ENCODE data around the gene TBC1D8. TPM values are rescaled to one million over a fixed set of nuclear protein-coding genes. Genes with fewer than 3 reads are reported as not detected.

Gene TBC1D8
- total and polyA plus RNA-seq, 4 donors: 10.4 to 38.6 (median 13.4) TPM

- Histone ChIP-seq H3K4me1 (ENCODE audit: control insufficient read depth in 4 of 4, insufficient read depth in 4 of 4, low read length in 3 of 4) (no peaks in the 10 kb centered on the region), H3K27ac (ENCODE audit: low read depth in 1 of 2, low read length in 2 of 2) (no peak overlapping the region), H3K4me3 (ENCODE audit: low read depth in 1 of 3, low read length in 3 of 3) (no peak overlapping the region), H3K36me3 (ENCODE audit: control insufficient read depth in 4 of 4, insufficient read depth in 3 of 4, low read depth in 1 of 4, low read length in 3 of 4) (peaks cover 0 to 2% (median 0%) of the 10 kb centered on the region in 4 donors), H3K9ac (ENCODE audit: low read depth in 1 of 2, low read length in 2 of 2) (no peak overlapping the region), H3K27me3 (ENCODE audit: control insufficient read depth in 4 of 4, insufficient read depth in 4 of 4, low read length in 3 of 4) (no peaks in the 10 kb centered on the region), H3K9me3 (ENCODE audit: control insufficient read depth in 4 of 4, low read length in 3 of 4) (no peaks in the 10 kb centered on the region)
- TF ChIP-seq, protein P1, sequence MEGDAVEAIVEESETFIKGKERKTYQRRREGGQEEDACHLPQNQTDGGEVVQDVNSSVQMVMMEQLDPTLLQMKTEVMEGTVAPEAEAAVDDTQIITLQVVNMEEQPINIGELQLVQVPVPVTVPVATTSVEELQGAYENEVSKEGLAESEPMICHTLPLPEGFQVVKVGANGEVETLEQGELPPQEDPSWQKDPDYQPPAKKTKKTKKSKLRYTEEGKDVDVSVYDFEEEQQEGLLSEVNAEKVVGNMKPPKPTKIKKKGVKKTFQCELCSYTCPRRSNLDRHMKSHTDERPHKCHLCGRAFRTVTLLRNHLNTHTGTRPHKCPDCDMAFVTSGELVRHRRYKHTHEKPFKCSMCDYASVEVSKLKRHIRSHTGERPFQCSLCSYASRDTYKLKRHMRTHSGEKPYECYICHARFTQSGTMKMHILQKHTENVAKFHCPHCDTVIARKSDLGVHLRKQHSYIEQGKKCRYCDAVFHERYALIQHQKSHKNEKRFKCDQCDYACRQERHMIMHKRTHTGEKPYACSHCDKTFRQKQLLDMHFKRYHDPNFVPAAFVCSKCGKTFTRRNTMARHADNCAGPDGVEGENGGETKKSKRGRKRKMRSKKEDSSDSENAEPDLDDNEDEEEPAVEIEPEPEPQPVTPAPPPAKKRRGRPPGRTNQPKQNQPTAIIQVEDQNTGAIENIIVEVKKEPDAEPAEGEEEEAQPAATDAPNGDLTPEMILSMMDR (IDR thresholded peaks at IDR 0.05; ENCODE audit: low read depth, low read length, missing input control): no peak
- no peak for TF ChIP-seq YY1 (IDR thresholded peaks at IDR 0.05)
- no peak for TF ChIP-seq MAX (IDR thresholded peaks at IDR 0.05)
- no peak for TF ChIP-seq TAF1 (conservative IDR thresholded peaks at IDR 0.05)
- no peak for DNase-seq (ENCODE audit: low spot score)
- WGBS: 90% methylated on average over 12 of the region's 12 CpGs
Observed at GRCh38 chr2:100964222-100964621, 187.0 kb downstream of the TBC1D8 start.

DNA sequence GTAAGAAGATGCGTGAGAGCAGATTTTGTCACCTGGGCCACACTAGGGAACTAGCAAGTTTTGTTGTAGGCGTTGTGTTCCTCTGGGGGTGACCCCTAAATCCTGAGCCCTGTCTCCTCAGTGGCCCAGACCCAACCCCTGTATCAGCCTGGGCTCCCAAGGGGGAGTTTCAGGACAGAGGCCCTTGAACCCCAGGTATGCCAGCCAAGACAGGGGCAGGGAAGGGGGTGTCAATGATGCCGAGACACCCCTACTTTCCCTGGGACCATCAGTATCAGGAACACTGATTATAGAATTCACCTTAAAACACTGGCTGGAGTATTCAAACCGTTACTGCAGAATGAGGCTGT lies 188.2 kb downstream of the TBC1D8 start:
- H3K27me3 ChIP-seq (ENCODE audit: control insufficient read depth in 4 of 4, insufficient read depth in 4 of 4, low read length in 3 of 4): no peaks in the 10 kb centered on the region
- H3K27ac ChIP-seq (ENCODE audit: low read depth in 1 of 2, low read length in 2 of 2): no peak overlapping the region
- H3K36me3 ChIP-seq (ENCODE audit: control insufficient read depth in 4 of 4, insufficient read depth in 3 of 4, low read depth in 1 of 4, low read length in 3 of 4): no peaks in the 10 kb centered on the region
- H3K4me1 ChIP-seq (ENCODE audit: control insufficient read depth in 4 of 4, insufficient read depth in 4 of 4, low read length in 3 of 4): peaks cover 5 to 7% (median 6%) of the 10 kb centered on the region in 4 donors
- 95% methylated on average over 4 of the region's 4 CpGs for WGBS
- no peaks in the 10 kb centered on the region for H3K9me3 ChIP-seq (ENCODE audit: control insufficient read depth in 4 of 4, low read length in 3 of 4)
- H3K9ac ChIP-seq (ENCODE audit: low read depth in 1 of 2, low read length in 2 of 2): no peak overlapping the region
- no peak overlapping the region for H3K4me3 ChIP-seq (ENCODE audit: low read depth in 1 of 3, low read length in 3 of 3)
- TF ChIP-seq, protein P1 (IDR thresholded peaks at IDR 0.05; ENCODE audit: low read depth, low read length, missing input control): no peak
- TF ChIP-seq YY1 (IDR thresholded peaks at IDR 0.05) (no peak), RXRA (IDR thresholded peaks at IDR 0.05) (no peak), HNF4A (conservative IDR thresholded peaks at IDR 0.05) (no peak), ATF3 (IDR thresholded peaks at IDR 0.05) (no peak), RAD21 (IDR thresholded peaks at IDR 0.05) (no peak), FOXA2 (IDR thresholded peaks at IDR 0.05) (no peak), SP1 (IDR thresholded peaks at IDR 0.05) (no peak), GABPA (IDR thresholded peaks at IDR 0.05 in 1 of 2, conservative IDR thresholded peaks at IDR 0.05 in 1 of 2) (no peak), FOXA1 (IDR thresholded peaks at IDR 0.05) (no peak), TAF1 (conservative IDR thresholded peaks at IDR 0.05) (no peak)
- TF ChIP-seq, protein P2, sequence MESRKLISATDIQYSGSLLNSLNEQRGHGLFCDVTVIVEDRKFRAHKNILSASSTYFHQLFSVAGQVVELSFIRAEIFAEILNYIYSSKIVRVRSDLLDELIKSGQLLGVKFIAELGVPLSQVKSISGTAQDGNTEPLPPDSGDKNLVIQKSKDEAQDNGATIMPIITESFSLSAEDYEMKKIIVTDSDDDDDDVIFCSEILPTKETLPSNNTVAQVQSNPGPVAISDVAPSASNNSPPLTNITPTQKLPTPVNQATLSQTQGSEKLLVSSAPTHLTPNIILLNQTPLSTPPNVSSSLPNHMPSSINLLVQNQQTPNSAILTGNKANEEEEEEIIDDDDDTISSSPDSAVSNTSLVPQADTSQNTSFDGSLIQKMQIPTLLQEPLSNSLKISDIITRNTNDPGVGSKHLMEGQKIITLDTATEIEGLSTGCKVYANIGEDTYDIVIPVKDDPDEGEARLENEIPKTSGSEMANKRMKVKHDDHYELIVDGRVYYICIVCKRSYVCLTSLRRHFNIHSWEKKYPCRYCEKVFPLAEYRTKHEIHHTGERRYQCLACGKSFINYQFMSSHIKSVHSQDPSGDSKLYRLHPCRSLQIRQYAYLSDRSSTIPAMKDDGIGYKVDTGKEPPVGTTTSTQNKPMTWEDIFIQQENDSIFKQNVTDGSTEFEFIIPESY (IDR thresholded peaks at IDR 0.05): no peak
- DNase-seq (ENCODE audit: low spot score): no peak
